GM12872 (cell line): ENCODE measurements around the gene ASIP.

ENCODE experiments used
- TF ChIP-seq, protein P1 (sequence below): IDR thresholded peaks from 3 replicates; pipeline ENCODE4 v1.5.1; 2011; ENCODE audit warnings: low read depth, mild to moderate bottlenecking, low read length, moderate library complexity; ENCODE audit not compliant: insufficient read depth

The ASIP gene

DNA sequence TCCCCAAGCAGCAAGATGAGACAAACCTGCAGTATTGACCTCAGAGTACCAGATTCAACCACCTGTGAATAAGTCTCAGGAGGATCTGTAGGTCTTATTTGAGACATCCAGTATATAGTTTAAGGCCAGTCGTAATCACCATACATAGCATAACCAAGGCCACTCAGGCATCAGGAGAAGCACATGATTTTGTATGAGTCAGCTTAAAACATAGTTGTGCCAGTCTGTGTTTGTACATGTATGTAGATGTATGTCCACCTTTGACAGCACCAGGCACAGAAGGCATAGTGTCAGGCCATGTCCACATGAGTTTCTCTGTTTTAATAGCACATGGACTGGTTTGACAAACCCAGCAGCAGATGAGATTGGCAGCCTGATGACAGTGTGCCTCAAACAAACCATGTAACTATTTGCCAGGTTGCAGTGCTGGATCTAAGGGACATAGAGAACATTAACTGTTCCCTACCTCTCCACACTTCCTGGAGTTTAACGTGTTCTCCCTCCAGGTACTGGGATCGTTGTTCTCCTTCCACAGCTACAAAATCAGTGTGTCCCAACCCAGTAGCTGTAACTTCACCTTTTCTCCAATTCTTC, 8.6 kb upstream of the ASIP start:
- TF ChIP-seq, protein P1, sequence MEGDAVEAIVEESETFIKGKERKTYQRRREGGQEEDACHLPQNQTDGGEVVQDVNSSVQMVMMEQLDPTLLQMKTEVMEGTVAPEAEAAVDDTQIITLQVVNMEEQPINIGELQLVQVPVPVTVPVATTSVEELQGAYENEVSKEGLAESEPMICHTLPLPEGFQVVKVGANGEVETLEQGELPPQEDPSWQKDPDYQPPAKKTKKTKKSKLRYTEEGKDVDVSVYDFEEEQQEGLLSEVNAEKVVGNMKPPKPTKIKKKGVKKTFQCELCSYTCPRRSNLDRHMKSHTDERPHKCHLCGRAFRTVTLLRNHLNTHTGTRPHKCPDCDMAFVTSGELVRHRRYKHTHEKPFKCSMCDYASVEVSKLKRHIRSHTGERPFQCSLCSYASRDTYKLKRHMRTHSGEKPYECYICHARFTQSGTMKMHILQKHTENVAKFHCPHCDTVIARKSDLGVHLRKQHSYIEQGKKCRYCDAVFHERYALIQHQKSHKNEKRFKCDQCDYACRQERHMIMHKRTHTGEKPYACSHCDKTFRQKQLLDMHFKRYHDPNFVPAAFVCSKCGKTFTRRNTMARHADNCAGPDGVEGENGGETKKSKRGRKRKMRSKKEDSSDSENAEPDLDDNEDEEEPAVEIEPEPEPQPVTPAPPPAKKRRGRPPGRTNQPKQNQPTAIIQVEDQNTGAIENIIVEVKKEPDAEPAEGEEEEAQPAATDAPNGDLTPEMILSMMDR, result no peak

DNA sequence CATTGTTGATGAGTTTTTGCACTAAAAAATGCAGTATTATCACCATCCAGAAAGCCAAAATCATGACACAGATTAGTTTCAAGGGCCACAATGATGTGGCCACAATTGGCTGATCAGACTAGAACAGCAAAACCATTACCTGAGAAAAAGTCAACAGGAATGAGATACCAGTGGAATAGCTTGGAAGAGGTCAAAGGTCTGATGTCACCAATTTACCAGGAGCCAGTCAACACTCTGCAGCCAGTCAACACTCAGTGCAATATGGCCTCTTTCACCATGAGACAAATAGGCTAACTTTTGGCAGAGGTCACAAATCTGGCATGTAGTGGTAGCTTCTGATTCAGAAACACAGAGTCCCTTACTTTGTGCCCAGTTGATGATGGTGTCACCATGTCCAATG, 7.5 kb upstream of the ASIP start:
- TF ChIP-seq, protein P1, result no peak

DNA sequence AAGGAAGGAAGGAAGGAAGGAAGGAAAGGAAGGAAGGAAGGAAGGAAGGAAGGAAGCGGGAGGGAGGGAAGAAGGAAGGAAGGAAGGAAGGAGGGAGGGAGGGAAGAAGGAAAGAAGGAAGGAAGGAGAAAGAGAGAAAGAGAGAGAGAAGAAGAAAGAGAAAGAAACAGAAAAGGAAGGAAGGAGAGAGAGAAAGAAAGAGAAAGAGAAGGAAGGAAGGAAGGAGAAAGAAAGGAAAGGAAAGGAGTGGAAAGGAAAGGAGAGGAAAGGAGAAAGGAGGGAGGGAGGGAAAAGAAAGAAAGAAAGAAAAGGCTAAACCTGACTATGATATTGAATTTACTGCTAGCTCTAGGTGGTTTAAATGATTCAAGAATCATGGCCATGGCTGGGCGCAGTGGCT, 5.3 kb upstream of the ASIP start:
- TF ChIP-seq, protein P1, result no peak

DNA sequence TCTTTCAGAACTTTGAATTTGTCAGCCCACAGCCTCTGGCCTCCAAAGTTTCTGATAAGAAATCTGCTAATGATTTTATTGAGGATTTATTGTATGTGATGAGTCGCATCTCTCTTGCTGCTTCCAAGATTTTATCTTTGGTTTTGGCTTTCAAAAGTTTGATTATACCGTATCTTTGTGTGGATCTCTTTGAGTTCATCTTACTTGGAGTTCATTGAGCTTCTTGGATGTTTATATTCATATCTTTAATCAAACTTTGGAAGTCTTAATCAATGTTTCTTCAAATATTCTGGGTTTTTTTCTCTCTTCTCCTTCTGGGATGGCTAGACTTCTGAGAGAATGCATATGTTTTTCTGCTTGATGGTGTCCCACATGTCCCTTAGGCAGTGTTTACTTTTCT, 3.3 kb upstream of the ASIP start:
- TF ChIP-seq, protein P1, result no peak

DNA sequence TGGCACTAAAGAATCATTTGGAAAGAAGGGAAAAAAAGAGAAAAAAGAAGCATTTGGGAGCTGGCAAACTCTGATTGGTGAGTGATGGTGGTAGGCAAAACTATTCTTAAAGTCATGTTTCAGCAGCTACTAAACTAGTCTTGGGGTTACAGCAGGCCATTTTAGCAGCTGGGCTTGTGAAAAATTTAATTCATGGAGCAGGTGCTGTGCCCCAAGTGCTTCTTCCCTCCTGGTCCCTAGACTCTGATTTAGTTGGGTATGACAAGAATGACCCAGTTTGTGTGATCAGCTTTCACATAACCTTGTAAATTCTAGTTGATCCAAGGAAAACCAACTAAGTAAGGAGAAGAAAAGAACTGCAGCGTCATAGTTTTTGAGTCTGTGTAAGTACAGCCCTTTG, 1.1 kb upstream of the ASIP start:
- TF ChIP-seq, protein P1, result no peak

DNA sequence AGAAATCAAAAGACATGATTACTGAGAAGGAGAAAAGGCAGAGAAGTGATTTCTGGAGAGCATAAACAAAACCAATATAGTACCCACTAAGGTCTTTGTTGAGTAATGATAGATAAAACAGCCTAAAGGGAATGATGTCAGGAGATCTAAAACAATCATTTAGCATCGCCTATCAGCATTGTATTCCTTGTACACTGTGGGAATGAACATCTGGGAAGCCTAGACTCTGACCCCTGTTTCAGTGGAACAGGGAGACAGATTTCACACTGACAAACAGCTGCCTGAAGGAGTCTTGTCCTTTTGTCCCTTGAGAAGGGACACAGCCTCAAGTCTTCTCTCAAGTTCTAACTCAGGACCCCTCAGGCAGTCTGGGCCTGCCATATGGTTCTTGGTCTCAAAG, 1.7 kb downstream of the ASIP start:
- TF ChIP-seq, protein P1, result no peak

DNA sequence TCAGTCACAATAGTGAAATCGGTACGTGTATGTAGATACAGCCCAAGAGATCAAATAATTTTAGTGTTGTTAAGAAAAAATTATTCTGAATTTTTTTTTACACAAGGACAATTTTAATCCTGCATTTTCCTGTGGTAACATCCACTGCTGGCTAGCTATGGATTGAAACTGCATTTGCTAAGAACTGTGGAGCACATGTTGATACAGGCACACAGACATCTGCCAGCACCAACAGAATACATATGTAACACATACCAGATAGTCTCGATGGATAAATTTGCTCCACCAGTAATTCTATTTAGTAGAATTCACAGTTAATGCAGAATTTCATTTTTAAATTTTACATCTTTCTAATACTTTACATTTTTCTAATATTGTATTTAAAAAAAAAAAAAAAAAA, 2.2 kb downstream of the ASIP start:
- TF ChIP-seq, protein P1, result no peak
